NCI-H128 (cell line): ENCODE results near the gene SPATA31A1.
"Not testable (repeated sequence)": the region's sequence is repeated elsewhere in the genome, so short reads cannot be mapped to it uniquely, and the experiment has no call there.

Experiments used
- DNase-seq: peaks from one replicate; lab custom pipeline; 2025; ENCODE audit not compliant: unreplicated experiment; lab: John Stamatoyannopoulos, UW

SPATA31A1 gene

DNA sequence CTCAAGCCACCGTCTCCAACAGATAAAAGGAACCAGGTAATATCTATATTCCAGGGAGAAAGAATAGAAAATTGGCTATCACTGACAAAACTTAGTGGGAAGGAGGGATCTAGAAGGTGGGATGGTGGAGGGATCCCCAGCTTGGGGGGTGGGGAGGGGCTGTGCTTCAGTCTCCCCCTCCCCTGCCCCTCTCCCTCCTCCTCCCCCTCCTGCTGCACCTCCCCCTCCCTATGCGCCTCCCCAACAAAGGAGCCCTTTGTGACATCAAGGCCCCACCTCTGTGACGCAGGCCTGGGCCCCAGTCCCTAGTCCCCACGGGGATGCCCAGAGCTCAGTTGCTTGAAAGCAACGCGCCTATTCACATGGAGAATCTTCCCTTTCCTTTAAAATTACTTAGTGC lies at the start of gene SPATA31A1:
TSS of gene SPATA31A1 (plus strand) at position 301 of the 400 bp plus-strand sequence. CDS start at position 363, 62 bp downstream.
- DNase-seq: not testable (repeated sequence)

DNA sequence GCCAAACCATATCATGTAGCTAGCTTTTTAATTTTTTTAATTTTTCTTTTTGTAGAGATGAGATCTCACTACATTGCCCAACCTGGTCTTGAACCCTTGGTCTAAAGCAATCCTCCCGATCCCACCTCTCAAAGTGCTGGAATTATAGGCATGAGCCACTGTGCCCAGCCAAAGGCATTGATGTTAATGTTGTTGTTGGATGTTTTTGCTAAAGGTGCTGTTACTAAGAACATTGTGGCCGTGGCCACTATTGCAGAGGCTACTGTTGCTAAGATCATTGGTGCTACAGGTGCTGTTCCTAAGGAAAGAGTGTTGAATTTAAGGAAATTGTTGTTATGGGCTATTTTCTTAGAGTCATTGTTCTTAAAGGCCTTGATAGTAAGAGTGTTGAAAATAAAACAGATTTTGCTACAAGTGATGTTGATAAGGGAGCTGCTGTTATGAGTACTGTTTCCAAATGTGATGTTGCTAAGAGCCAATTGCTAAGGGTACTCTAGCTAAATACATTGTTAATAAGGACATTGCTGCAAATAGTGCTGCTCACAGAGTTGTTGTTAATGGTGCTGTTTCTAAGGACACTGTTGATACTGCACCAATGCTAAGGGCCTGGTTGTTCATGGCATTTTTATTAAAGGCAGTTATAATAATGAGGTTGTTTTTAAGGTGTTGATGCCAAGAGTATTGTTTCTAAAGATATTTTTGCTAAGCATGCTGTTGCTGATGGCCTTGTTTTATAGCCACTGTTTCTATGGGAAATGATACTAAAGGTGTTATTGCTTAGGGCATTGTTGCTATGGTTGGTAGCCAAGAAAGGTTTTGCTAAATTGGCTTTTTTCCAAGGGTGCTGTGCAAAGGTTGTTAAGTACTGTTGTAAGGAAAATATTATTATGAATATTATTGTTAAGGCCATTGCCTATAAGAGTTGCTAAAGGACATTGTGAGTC lies 52.1 kb downstream of the SPATA31A1 start:
- not testable (repeated sequence) for DNase-seq

DNA sequence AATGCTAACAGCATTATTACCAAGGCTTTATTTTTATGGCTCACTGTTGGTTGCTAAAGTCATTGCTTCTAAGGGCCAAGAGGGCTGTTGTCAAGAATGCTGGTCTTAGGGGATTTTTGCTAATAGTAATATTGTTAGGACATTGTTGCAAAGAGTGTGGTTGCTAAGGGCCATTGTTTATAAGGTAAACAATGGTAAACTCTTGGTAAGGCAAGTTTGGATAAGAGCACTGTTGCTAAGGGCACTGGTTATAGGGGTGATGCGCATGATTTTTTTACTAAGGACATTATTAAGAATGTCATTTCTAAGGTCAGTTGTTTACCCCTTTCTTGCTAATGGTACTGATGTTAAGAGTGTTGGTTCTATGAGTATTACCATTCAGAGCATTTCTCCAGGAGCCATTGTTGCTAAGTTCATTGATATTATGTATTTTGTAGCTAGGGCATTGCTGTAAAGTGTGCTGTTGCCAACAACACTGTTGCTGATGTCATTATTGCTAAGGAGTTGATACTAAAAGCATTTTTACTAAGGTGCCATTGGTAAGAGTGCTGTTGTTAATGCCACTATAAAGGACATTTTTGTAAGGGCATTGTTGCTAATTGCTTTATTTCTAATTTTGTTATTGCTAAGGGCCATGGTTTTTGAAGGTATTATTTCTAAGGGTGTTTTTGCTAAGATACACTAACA lies 55.9 kb downstream of the SPATA31A1 start:
- not testable (repeated sequence) for DNase-seq
